Sciatic nerve (tissue), 2 donors: ENCODE measurements around the gene PRRC1. TPM values are rescaled to one million over a fixed set of nuclear protein-coding genes. Genes with fewer than 3 reads are reported as not detected.
"Not testable (repeated sequence)": the region's sequence is repeated elsewhere in the genome, so short reads cannot be mapped to it uniquely, and the experiment has no call there.

ENCODE experiments used
- ATAC-seq: fragments of 200-7000 bp; cut with Tn5 transposase; one replicate; pipeline ENCODE4 v1.9.1; 2020; ENCODE audit warnings: mild to moderate bottlenecking, moderate library complexity
- DNase-seq: peaks from one replicate; pipeline ENCODE4 v3.0.0-alpha.2; 2020; ENCODE audit warnings: low spot score
- intact Hi-C: fragments of 100-400 bp; cut with DNase I; formaldehyde crosslinking; loops from one replicate; pipeline ENCODE4 v1.14.2; 2022
- total RNA-seq: library from RNA; stranded (reverse); fragmentation: NEBNext Ultra II Directional; extraction: Animal tissue kit (Norgen Biotek cat#: 25700); gene quantifications from one replicate; pipeline ENCODE4 v1.2.1, GENCODE V29; 2021
- donor health status: DM: no; HTN: no; CAD: no.
- donor health status: DM: no; HTN: no; CAD: no.

The PRRC1 gene
- total RNA-seq, 1 donor from 2014 or later = 47.2 TPM

GRCh38 chr5:127536687-127537086 lies 19.2 kb downstream of the PRRC1 start:
- no peak for DNase-seq
- intact Hi-C loops = no loop called here
- no peak for ATAC-seq

GRCh38 chr5:127540553-127540952 lies 23.1 kb downstream of the PRRC1 start:
- intact Hi-C loops, ATAC-seq, DNase-seq: not testable (repeated sequence)

GRCh38 chr5:127545249-127545648 lies 27.8 kb downstream of the PRRC1 start:
- ATAC-seq, intact Hi-C loops, DNase-seq: not testable (repeated sequence)

GRCh38 chr5:127549551-127549950 lies 32.1 kb downstream of the PRRC1 start:
- ATAC-seq (no peak), DNase-seq (no peak)
- intact Hi-C loops = no loop called here

GRCh38 chr5:127550652-127551409 lies 33.4 kb downstream of the PRRC1 start:
- DNase-seq (no peak), ATAC-seq (peak; percentile 72)
- intact Hi-C loops = loop anchor here (5.0 kb wide), 1 partner anchor 1251 kb away; no protein-coding TSS in a partner anchor

- intact Hi-C loops = loop anchor here (5.0 kb wide), 1 partner anchor 1251 kb away; no protein-coding TSS in a partner anchor
- no peak for ATAC-seq
These were observed 34.1 kb downstream of the PRRC1 start for GRCh38 chr5:127551410-127552041.

GRCh38 chr5:127555826-127556225 lies 38.4 kb downstream of the PRRC1 start:
- ATAC-seq (no peak), DNase-seq (no peak)
- intact Hi-C loops = no loop called here

More at GRCh38 chr5:127551410-127552041, 34.1 kb downstream of the PRRC1 start:
- DNase-seq = no peak

GRCh38 chr5:127556609-127557334 lies 39.3 kb downstream of the PRRC1 start:
- intact Hi-C loops = no loop called here
- DNase-seq (no peak), ATAC-seq (no peak)

GRCh38 chr5:127558273-127558672 lies 40.8 kb downstream of the PRRC1 start:
- ATAC-seq = no peak

GRCh38 chr5:127561254-127561653 lies 43.8 kb downstream of the PRRC1 start:
- DNase-seq = no peak

More at GRCh38 chr5:127558273-127558672, 40.8 kb downstream of the PRRC1 start:
- no peak for DNase-seq
- intact Hi-C loops = no loop called here

GRCh38 chr5:127562252-127562651 lies 44.8 kb downstream of the PRRC1 start:
- DNase-seq (no peak), ATAC-seq (peak; percentile 85)
- intact Hi-C loops = loop anchor here (10.0 kb wide), 1 partner anchor 643 kb away; no protein-coding TSS in a partner anchor

More at GRCh38 chr5:127561254-127561653, 43.8 kb downstream of the PRRC1 start:
- intact Hi-C loops = loop anchor here (10.0 kb wide), 1 partner anchor 644 kb away; no protein-coding TSS in a partner anchor
- no peak for ATAC-seq

GRCh38 chr5:127563136-127563535 lies 45.7 kb downstream of the PRRC1 start:
- intact Hi-C loops = loop anchor here (10.0 kb wide), 1 partner anchor 642 kb away; no protein-coding TSS in a partner anchor
- ATAC-seq = no peak

GRCh38 chr5:127564002-127564769 lies 46.7 kb downstream of the PRRC1 start:
- ATAC-seq (peak; percentile 80), DNase-seq (no peak)
- intact Hi-C loops = loop anchor here (10.0 kb wide), 1 partner anchor 641 kb away; no protein-coding TSS in a partner anchor

More at GRCh38 chr5:127563136-127563535, 45.7 kb downstream of the PRRC1 start:
- DNase-seq = no peak

- ATAC-seq (peak; percentile 23), DNase-seq (no peak)
- intact Hi-C loops = loop anchor here (10.0 kb wide), 1 partner anchor 639 kb away; no protein-coding TSS in a partner anchor
These were observed 48.3 kb downstream of the PRRC1 start for GRCh38 chr5:127565586-127566270.

- DNase-seq = no peak
- no peak for ATAC-seq
- intact Hi-C loops = loop anchor here (10.0 kb wide), 1 partner anchor 638 kb away; no protein-coding TSS in a partner anchor
These were observed 49.8 kb downstream of the PRRC1 start for GRCh38 chr5:127567026-127567768.

GRCh38 chr5:127568166-127568565 lies 50.7 kb downstream of the PRRC1 start:
- intact Hi-C loops = loop anchor here (10.0 kb wide), 1 partner anchor 637 kb away; no protein-coding TSS in a partner anchor
- DNase-seq (no peak), ATAC-seq (no peak)

GRCh38 chr5:127569471-127569870 lies 52.0 kb downstream of the PRRC1 start:
- ATAC-seq = not testable (repeated sequence)
- intact Hi-C loops = loop anchor here (10.0 kb wide), 1 partner anchor 635 kb away; no protein-coding TSS in a partner anchor

More at GRCh38 chr5:127569471-127569870, 52.0 kb downstream of the PRRC1 start:
- DNase-seq = not testable (repeated sequence)
